ENCODE data around the gene SSU72.
"Not testable (repeated sequence)": the region's sequence is repeated elsewhere in the genome, so short reads cannot be mapped to it uniquely, and the experiment has no call there.

- not testable (repeated sequence) for TF ChIP-seq CTCF, POLR2AphosphoS5, POLR2A (IDR thresholded peaks at IDR 0.05)
These were observed 80.4 kb downstream of the SSU72 start for GRCh38 chr1:1494311-1494710.
